ENCODE results near the gene TMEM175.

GRCh38 chr4:921830-922331 lies 10.4 kb upstream of the TMEM175 start:
- TF ChIP-seq CTCF (conservative IDR thresholded peaks at IDR 0.05; ENCODE audit: low read depth, low read length) (no peak), EZH2 (IDR thresholded peaks at IDR 0.05; ENCODE audit: low read length, unreplicated experiment) (no peak), EZH2phosphoT487 (IDR thresholded peaks at IDR 0.05; ENCODE audit: borderline replicate concordance, low read length) (no peak)

Data from PC-3 (cell line).